A549 (cell line): ENCODE data around the gene KHDC3L. TPM values are rescaled to one million over a fixed set of nuclear protein-coding genes. Genes with fewer than 3 reads are reported as not detected.

Experiments used
- ATAC-seq, 2 experiments: fragments of 200-7000 bp in 1 of 2; fragments of >200 bp in 1 of 2; cut with Nextera tagmentation in 1 of 2; cut with Tn5 transposase in 1 of 2; 3 replicates each; pipeline versions ENCODE4 v1.8.0 to v1.9.1; 2018 to 2020; ENCODE audit warnings: mild to moderate bottlenecking in 1 of 2, moderate library complexity in 1 of 2
- CTCF ChIA-PET: fragments of 300-600 bp; sonication (Branson Sonifier 250); formaldehyde crosslinking; extraction: SDS; loops from one replicate; lab custom pipeline; 2021; ENCODE audit warnings: antibody characterized with exemption, inconsistent platforms; lab: Yijun Ruan, JAX
- POLR2A ChIA-PET: fragments of 350-600 bp; formaldehyde crosslinking; extraction: SDS; loops from one replicate; lab custom pipeline; 2021; ENCODE audit warnings: antibody characterized with exemption, inconsistent platforms; lab: Yijun Ruan, JAX
- DNase-seq, 2 experiments: peaks; one replicate each; pipeline versions ENCODE4 v3.0.0 to v3.0.0-alpha.2; 2011 to 2016; ENCODE audit warnings: low read depth in 1 of 2, low spot score in 1 of 2
- FAIRE-seq: peaks from 2 replicates; lab custom pipeline; 2011; peaks lifted over from hg19 to GRCh38; lab: Jason Lieb, UNC
- H3K27ac ChIP-seq, 2 experiments: fragments of >200 bp; sonication (Bioruptor Twin); formaldehyde crosslinking; 3 replicates each; pipeline ENCODE4 v1.5.1; 2016 to 2017
- H3K4me1 ChIP-seq: fragments of >200 bp; sonication (Bioruptor Twin); formaldehyde crosslinking; 3 replicates; pipeline ENCODE4 v1.6.1; 2016
- H3K4me2 ChIP-seq: fragments of >200 bp; sonication (Bioruptor Twin); formaldehyde crosslinking; 3 replicates; pipeline ENCODE4 v1.6.1; 2016
- H3K4me3 ChIP-seq: fragments of >200 bp; sonication (Bioruptor Twin); formaldehyde crosslinking; 3 replicates; pipeline ENCODE4 v1.5.1; 2016
- H3K9me3 ChIP-seq: fragments of >200 bp; sonication (Bioruptor Twin); formaldehyde crosslinking; 3 replicates; pipeline ENCODE4 v1.6.1; 2016
- ATOH8 ChIP-seq: fragments of 250-450 bp; sonication (Bioruptor Pico); IDR thresholded peaks from 2 replicates; pipeline ENCODE4 v1.5.0; 2020; ENCODE audit warnings: low read depth, mild to moderate bottlenecking, moderate library complexity
- BHLHE40 ChIP-seq: IDR thresholded peaks from 2 replicates; pipeline ENCODE4 v1.6.1; 2012; ENCODE audit warnings: low read depth, low read length, inconsistent platforms
- ELK1 ChIP-seq: fragments of 150-350 bp; IDR thresholded peaks from 2 replicates; pipeline ENCODE4 v1.6.1; 2014; ENCODE audit warnings: low read depth, mild to moderate bottlenecking, low read length
- FOSB ChIP-seq: fragments of 250-450 bp; sonication (Bioruptor Pico); IDR thresholded peaks from 2 replicates; pipeline ENCODE4 v1.5.0; 2020; ENCODE audit warnings: mild to moderate bottlenecking, moderate library complexity
- FOSL2 ChIP-seq, 2 experiments: fragments of 450-650 bp in 1 of 2; fragments of >200 bp in 1 of 2; sonication (Bioruptor Twin) in 1 of 2; formaldehyde crosslinking; IDR thresholded peaks; 2 replicates each; pipeline versions ENCODE4 v1.5.0 to v1.6.1; 2016 to 2020; ENCODE audit warnings: mild to moderate bottlenecking in 1 of 2, moderate library complexity in 1 of 2
- HOXA7 ChIP-seq: fragments of 250-450 bp; sonication (Bioruptor Pico); IDR thresholded peaks from 2 replicates; pipeline ENCODE4 v1.5.0; 2020; ENCODE audit warnings: mild to moderate bottlenecking, moderate library complexity
- JUNB ChIP-seq: fragments of >200 bp; sonication (Bioruptor Twin); formaldehyde crosslinking; IDR thresholded peaks from 2 replicates; pipeline ENCODE4 v1.6.1; 2016
- KDM1A ChIP-seq: fragments of 200-600 bp; sonication (generic); IDR thresholded peaks from 2 replicates; pipeline ENCODE4 v1.6.1; 2016; ENCODE audit warnings: low read depth, mild to moderate bottlenecking
- MAFK ChIP-seq: fragments of 450-650 bp; IDR thresholded peaks from 2 replicates; pipeline ENCODE4 v1.6.1; 2014; ENCODE audit not compliant: partially characterized antibody
- MAZ ChIP-seq: fragments of 150-350 bp; IDR thresholded peaks from 2 replicates; pipeline ENCODE4 v1.6.1; 2014; ENCODE audit warnings: antibody characterized with exemption, low read depth, low read length, borderline replicate concordance
- MYC ChIP-seq: IDR thresholded peaks from 2 replicates; pipeline ENCODE4 v1.6.1; 2012; ENCODE audit warnings: mild to moderate bottlenecking, inconsistent platforms, low read length, improper control_type of control experiment, borderline replicate concordance
- NFE2L2 ChIP-seq: fragments of 150-350 bp; conservative IDR thresholded peaks from 2 replicates; pipeline ENCODE4 v1.6.1; 2014; ENCODE audit warnings: low read length
- NPAS2 ChIP-seq: fragments of 250-450 bp; sonication (Bioruptor Pico); IDR thresholded peaks from 2 replicates; pipeline ENCODE4 v1.8.0; 2022; ENCODE audit warnings: mild to moderate bottlenecking, moderate library complexity, borderline replicate concordance
- RAD21 ChIP-seq, 2 experiments: fragments of >200 bp in 1 of 2; sonication (Bioruptor Twin) in 1 of 2; formaldehyde crosslinking in 1 of 2; IDR thresholded peaks in 1 of 2; conservative IDR thresholded peaks in 1 of 2; 2 replicates in 1 of 2; 3 replicates in 1 of 2; pipeline ENCODE4 v1.6.1; 2012 to 2018; ENCODE audit warnings: inconsistent platforms in 1 of 2
- REST ChIP-seq: fragments of 200-600 bp; sonication (generic); IDR thresholded peaks from 2 replicates; pipeline ENCODE4 v1.6.1; 2016; ENCODE audit warnings: antibody characterized with exemption, mild to moderate bottlenecking, moderate library complexity
- TFCP2L1 ChIP-seq: fragments of 250-450 bp; sonication (Bioruptor Pico); IDR thresholded peaks from 2 replicates; pipeline ENCODE4 v1.5.0; 2021; ENCODE audit warnings: mild to moderate bottlenecking
- USF2 ChIP-seq: fragments of 450-650 bp; IDR thresholded peaks from 2 replicates; pipeline ENCODE4 v1.6.1; 2014; ENCODE audit warnings: antibody characterized with exemption
- ZC3H11A ChIP-seq: fragments of 450-650 bp; IDR thresholded peaks from 2 replicates; pipeline ENCODE4 v1.6.1; 2014; ENCODE audit warnings: antibody characterized with exemption, mild to moderate bottlenecking
- WGBS: methylation state at CpG from one replicate; pipeline ENCODE4 v1.1.6; 2017; ENCODE audit errors: missing lambda C conversion rate; 5-methylcytosine and 5-hydroxymethylcytosine counted together
- polyA plus RNA-seq, 4 experiments: library from polyadenylated mRNA; depleted of rRNA in 3 of 4; stranded (reverse); fragments of >200 nt; fragmentation: RNase III in 1 of 4; extraction: RNeasy Plus Mini Kit Qiagen cat#74134 plus additional on column Dnase treatment in 1 of 4; gene quantifications; 2 replicates in 3 of 4; 3 replicates in 1 of 4; pipeline ENCODE4 v1.2.3, GENCODE V29; 2011 to 2017
- TF ChIP-seq, protein P1 (sequence below): fragments of >200 bp; sonication (Bioruptor Twin); formaldehyde crosslinking; IDR thresholded peaks from 3 replicates; pipeline ENCODE4 v1.5.1; 2016

KHDC3L gene
- polyA plus RNA-seq, 2 of the 4 experiments (the other 2 are of a cell fraction): not detected

DNA sequence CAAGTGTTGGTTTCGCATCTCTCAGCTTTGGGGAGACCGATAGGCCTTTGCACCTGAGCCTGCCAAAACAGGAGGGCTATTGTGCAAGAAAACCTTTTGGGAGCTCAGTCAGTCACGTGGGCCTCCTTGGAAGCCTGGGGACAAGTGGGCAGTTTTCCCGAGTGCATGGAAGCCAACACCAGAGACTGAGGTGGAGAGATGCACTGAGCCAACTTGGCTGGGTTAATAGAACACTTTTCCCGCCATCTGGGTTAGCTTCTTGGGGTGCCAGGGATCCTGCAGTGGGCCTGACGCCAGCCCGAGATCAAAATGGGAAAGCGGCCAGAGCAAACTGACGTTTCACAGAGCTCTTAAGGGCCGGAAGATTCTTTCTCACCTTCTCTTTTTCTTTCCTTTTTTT lies 10.1 kb downstream of the KHDC3L start:
- H3K9me3 ChIP-seq: no peaks in the 10 kb centered on the region
- no peak overlapping the region for H3K4me3 ChIP-seq
- FAIRE-seq: no peak
- no peak overlapping the region for H3K27ac ChIP-seq
- ATAC-seq: no peak
- CTCF ChIA-PET: interaction anchor here (0.5 kb wide), 1 partner anchor 152 kb away, joined by 3 read pairs; no protein-coding TSS in a partner anchor
- no peak for DNase-seq
- TF ChIP-seq MAFK (no peak), USF2 (no peak), RAD21 (conservative IDR thresholded peaks at IDR 0.05 in 1 of 2, IDR thresholded peaks at IDR 0.05 in 1 of 2) (no peak), HOXA7 (CRISPR knock-in tag) (no peak), REST (no peak), MAZ (no peak), NFE2L2 (no peak), BHLHE40 (no peak)
- 80% methylated on average over 9 of the region's 10 CpGs for WGBS
- no peak overlapping the region for H3K4me2 ChIP-seq
- POLR2A ChIA-PET: no interaction called here
- peaks cover 8% of the 10 kb centered on the region; the same call in 2 of the 3 replicates for H3K4me1 ChIP-seq

DNA sequence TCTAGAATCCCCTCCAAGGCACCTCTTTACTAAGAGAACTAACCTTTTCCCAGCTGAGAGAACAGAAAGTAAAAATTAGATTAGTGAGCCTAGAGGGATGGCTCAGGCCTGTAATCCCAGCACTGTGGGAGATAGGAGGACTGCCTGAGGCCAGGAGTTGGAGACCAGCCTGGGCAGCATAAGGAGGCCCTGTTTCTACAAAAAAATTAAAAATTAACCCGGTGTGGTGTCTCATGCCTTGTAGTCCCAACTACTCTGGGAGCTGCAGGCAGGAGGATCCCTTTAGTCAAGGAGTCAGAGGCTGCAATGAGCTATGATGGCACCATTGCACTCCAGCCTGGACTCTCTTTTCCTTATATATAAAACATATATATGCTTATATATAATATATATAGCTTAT lies 12.8 kb downstream of the KHDC3L start:
- H3K9me3 ChIP-seq: no peaks in the 10 kb centered on the region
- CTCF ChIA-PET: interaction anchor here (0.6 to 2.4 kb wide), 3 partner anchors 13 to 1840 kb away, joined by 3 to 13 read pairs (median 4); no protein-coding TSS in a partner anchor
- POLR2A ChIA-PET: interaction anchor here (0.5 kb wide), 1 partner anchor 177 kb away, joined by 4 read pairs; no protein-coding TSS in a partner anchor
- DNase-seq (peak in 1 of 2 experiments; percentile 26), FAIRE-seq (no peak), ATAC-seq (peak; percentile 66 to 72; a peak in 5 of 6 replicates)
- H3K4me3 ChIP-seq: no peak overlapping the region
- 6% methylated on average over 1 of the region's 1 CpG for WGBS
- TF ChIP-seq FOSL2 (IDR thresholded peaks at IDR 0.05): no peak
- TF ChIP-seq FOSL2 (CRISPR knock-in tag; IDR thresholded peaks at IDR 0.05): no peak
- TF ChIP-seq ATOH8 (CRISPR knock-in tag): no peak
- TF ChIP-seq MYC: no peak
- no peak for TF ChIP-seq FOSB (CRISPR knock-in tag)
- no peak for TF ChIP-seq NPAS2 (CRISPR knock-in tag)
- no peak for TF ChIP-seq ZC3H11A
- TF ChIP-seq TFCP2L1 (CRISPR knock-in tag): no peak
- no peak for TF ChIP-seq ELK1
- TF ChIP-seq, protein P1, sequence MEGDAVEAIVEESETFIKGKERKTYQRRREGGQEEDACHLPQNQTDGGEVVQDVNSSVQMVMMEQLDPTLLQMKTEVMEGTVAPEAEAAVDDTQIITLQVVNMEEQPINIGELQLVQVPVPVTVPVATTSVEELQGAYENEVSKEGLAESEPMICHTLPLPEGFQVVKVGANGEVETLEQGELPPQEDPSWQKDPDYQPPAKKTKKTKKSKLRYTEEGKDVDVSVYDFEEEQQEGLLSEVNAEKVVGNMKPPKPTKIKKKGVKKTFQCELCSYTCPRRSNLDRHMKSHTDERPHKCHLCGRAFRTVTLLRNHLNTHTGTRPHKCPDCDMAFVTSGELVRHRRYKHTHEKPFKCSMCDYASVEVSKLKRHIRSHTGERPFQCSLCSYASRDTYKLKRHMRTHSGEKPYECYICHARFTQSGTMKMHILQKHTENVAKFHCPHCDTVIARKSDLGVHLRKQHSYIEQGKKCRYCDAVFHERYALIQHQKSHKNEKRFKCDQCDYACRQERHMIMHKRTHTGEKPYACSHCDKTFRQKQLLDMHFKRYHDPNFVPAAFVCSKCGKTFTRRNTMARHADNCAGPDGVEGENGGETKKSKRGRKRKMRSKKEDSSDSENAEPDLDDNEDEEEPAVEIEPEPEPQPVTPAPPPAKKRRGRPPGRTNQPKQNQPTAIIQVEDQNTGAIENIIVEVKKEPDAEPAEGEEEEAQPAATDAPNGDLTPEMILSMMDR: no peak
- no peak for TF ChIP-seq KDM1A
- no peak for TF ChIP-seq JUNB
- H3K4me1 ChIP-seq: peaks cover 8% of the 10 kb centered on the region; the same call in 2 of the 3 replicates
- H3K27ac ChIP-seq: peak overlapping the region in 1 of 2 experiments; percentile 39; a peak in 1 of 6 replicates
- H3K4me2 ChIP-seq: peak overlapping the region; percentile 39; the same call in 2 of the 3 replicates
